Mucosa of descending colon (tissue), 3 donors: Measurements from ENCODE around the gene MT1HL1. TPM values are rescaled to one million over a fixed set of nuclear protein-coding genes. Genes with fewer than 3 reads are reported as not detected.

Experiments used
- ATAC-seq: fragments of 200-7000 bp; cut with Tn5 transposase; one replicate; pipeline ENCODE4 v1.9.1; 2020; ENCODE audit warnings: mild to moderate bottlenecking, moderate library complexity
- DNase-seq, 3 donors: peaks; one replicate each; pipeline ENCODE4 v3.0.0-alpha.2; 2020
- H3K36me3 ChIP-seq: fragments of 200-600 bp; one replicate; pipeline ENCODE4 v1.8.0; 2021; ENCODE audit warnings: low read depth, mild to moderate bottlenecking
- H3K4me1 ChIP-seq: fragments of 200-600 bp; one replicate; pipeline ENCODE4 v1.8.0; 2021; ENCODE audit warnings: low read depth, mild to moderate bottlenecking
- H3K4me3 ChIP-seq: fragments of 200-600 bp; one replicate; pipeline ENCODE4 v1.8.0; 2021; ENCODE audit warnings: mild to moderate bottlenecking
- H3K9me3 ChIP-seq: fragments of 200-600 bp; one replicate; pipeline ENCODE4 v1.8.0; 2021; ENCODE audit warnings: mild to moderate bottlenecking
- intact Hi-C, 2 donors: fragments of 100-400 bp; cut with DNase I in 1 of 2; cut with micrococcal nuclease in 1 of 2; formaldehyde crosslinking; loops; one replicate each; pipeline versions ENCODE4 v1.11.0 to v1.11.1; 2022; cut with DNase I, micrococcal nuclease
- long read RNA-seq, 2 donors: library from polyadenylated mRNA; unstranded; transcript quantifications; one replicate each; pipeline ENCODE4 v2.0.0, GENCODE V29; 2019 to 2021
- total RNA-seq, 3 donors: library from RNA; stranded (reverse); fragmentation: NEBNext Ultra II Directional in 2 of 3; extraction: Animal tissue kit (Norgen Biotek cat#: 25700) in 2 of 3; gene quantifications; one replicate each; pipeline versions ENCODE4 v1.2.1 to v1.2.4, GENCODE V29; 2021 to 2023
- TF ChIP-seq, protein P1 (sequence below): fragments of 200-600 bp; IDR thresholded peaks from one replicate; pipeline ENCODE4 v1.8.0; 2022; ENCODE audit warnings: antibody characterized with exemption, mild to moderate bottlenecking
- donor health status: DM: no; HTN: no; CAD: no; lungs with moderate emphysema.
- donor health status: DM: no; HTN: no; CAD: no.
- donor health status: DM: no; HTN: yes; CAD: no.

Gene MT1HL1
- not detected for total RNA-seq
- long read RNA-seq, donor 1 = 0 reads
- long read RNA-seq, donor 2 = 0 reads

DNA sequence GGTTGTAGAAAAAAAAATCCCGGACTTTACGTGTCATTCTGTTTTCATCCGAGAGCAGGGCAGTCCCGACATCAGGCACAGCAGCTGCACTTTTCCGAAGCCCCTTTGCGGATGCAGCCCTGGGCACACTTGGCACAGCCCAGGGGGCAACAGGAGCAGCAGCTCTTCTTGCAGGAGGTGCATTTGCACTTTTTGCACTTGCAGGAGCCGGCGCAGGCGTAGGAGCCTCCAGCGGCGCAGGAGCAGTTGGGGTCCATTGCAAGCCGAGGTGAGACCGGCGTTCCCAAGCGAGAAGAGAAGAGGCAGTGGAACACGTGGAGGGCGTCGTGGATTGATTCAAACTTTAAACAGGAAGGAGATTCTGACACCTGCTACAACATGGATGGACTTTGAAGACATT, at the start of gene MT1HL1:
MT1HL1 (minus strand) TSS at position 326 of the 400 bp plus-strand sequence; CDS start at position 257, 69 bp downstream.
- Histone ChIP-seq H3K36me3 (no peaks in the 10 kb centered on the region), H3K4me1 (no peaks in the 10 kb centered on the region), H3K9me3 (no peaks in the 10 kb centered on the region), H3K4me3 (no peak within 1 kb of the TSS)
- TF ChIP-seq, protein P1, sequence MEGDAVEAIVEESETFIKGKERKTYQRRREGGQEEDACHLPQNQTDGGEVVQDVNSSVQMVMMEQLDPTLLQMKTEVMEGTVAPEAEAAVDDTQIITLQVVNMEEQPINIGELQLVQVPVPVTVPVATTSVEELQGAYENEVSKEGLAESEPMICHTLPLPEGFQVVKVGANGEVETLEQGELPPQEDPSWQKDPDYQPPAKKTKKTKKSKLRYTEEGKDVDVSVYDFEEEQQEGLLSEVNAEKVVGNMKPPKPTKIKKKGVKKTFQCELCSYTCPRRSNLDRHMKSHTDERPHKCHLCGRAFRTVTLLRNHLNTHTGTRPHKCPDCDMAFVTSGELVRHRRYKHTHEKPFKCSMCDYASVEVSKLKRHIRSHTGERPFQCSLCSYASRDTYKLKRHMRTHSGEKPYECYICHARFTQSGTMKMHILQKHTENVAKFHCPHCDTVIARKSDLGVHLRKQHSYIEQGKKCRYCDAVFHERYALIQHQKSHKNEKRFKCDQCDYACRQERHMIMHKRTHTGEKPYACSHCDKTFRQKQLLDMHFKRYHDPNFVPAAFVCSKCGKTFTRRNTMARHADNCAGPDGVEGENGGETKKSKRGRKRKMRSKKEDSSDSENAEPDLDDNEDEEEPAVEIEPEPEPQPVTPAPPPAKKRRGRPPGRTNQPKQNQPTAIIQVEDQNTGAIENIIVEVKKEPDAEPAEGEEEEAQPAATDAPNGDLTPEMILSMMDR = no peak
- no peak for ATAC-seq
- DNase-seq = no peak
- intact Hi-C loops = no loop called here

DNA sequence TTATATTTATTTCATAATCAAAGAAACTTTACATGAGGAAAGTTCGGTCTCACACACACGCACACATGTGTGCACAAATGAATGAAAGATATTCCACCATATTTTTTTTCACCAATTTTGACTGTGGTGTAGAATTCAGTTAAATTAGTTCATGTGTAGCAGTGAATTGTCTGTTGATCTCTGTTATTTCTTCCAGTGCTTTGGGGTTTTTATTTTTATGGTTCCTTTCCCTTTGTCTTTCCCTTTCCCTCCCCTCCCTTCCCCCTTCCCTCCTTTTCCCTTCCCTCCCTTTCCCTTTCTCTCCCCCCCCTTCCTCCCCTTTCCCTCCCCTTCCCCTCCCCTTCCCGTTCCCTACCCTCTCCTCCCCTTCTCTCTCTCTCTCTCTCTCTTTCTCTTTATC, 46.7 kb upstream of the MT1HL1 start:
- intact Hi-C loops = no loop called here
- no peaks in the 10 kb centered on the region for H3K36me3 ChIP-seq
- TF ChIP-seq, protein P1 = no peak
- H3K4me1 ChIP-seq = no peaks in the 10 kb centered on the region
- ATAC-seq = no peak
- no peaks in the 10 kb centered on the region for H3K9me3 ChIP-seq
- H3K4me3 ChIP-seq = no peak overlapping the region
- DNase-seq = no peak

DNA sequence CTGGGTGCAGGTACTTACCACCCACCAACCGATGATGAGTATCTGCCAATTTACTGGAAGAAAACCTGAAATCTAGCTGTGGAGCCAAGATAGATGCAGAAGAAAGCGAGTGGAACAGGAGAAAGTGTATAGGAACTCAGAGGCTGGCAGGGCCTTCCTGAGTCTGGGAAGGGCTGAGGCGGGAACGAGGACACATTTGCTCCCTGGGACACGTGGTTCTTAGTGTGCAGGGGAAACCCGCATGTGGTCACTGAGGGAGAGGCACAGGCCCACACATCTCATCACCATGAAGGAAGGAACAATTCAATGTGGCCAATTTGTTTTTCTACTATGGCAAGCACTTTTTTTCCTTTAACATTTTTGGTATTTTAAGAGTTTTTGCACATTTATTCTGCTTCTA, 45.9 kb upstream of the MT1HL1 start:
- Histone ChIP-seq H3K4me1 (no peaks in the 10 kb centered on the region), H3K4me3 (no peak overlapping the region), H3K36me3 (no peaks in the 10 kb centered on the region), H3K9me3 (no peaks in the 10 kb centered on the region)
- intact Hi-C loops = no loop called here
- TF ChIP-seq, protein P1 = no peak
- ATAC-seq = no peak
- DNase-seq = no peak

DNA sequence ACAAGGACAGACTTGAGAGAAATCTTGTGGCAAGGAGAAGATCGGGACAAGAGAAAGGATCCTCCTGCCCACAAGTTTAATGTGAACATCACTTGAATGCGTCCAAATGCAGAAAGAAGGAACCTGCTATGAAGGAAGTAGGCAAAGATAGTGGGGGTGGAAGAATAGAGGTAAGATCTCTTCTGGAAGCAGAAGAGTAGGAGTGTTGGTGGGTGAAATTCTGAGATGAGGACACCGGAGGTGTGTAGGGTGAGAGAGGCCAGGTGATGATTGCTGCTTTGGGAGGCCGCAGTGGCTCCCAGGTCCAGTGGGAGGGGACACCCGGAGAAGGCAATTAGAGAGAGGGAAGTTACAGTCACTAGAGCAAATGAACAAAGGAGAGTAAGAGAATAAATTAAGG, 44.6 kb upstream of the MT1HL1 start:
- Histone ChIP-seq H3K4me1 (no peaks in the 10 kb centered on the region), H3K36me3 (no peaks in the 10 kb centered on the region), H3K9me3 (no peaks in the 10 kb centered on the region), H3K4me3 (no peak overlapping the region)
- no peak for DNase-seq
- TF ChIP-seq, protein P1 = no peak
- intact Hi-C loops = loop anchor here in 1 of 2 donors (10.0 kb wide), 1 partner anchor 336 kb away; no protein-coding TSS in a partner anchor
- ATAC-seq = no peak

DNA sequence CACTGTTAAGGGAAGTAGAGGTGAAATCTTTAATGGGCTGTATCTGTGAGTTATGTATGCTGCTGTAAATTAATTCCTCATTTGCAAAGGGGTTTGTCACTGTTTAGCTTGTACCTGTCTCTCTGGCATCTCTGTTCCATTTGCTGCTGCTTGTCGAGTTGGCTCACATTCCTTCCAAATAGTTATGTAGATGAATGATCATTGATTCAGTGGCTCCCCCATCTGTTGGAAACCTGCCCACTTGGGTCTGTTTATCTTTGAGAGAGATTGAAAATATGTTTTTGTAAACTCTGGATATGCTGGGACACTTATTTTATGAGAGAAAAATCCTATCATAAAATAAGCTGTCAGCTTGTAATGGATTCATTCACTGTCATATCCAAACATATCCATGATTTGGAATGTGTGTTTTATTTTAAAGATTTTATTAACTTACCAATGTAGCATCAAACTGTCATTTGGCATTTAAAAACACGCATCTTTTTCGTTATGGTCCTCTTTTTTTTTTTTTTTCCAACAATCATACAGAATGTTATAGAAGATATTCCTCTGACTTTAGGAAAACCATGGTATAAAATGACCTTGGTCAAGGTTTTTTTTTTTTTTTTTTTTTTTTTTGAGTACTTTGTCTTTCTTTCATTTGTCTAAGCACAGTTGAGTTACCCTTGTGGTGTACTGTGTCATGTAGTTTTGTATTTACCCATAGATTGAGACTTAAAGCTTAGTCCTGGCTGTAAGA, 41.2 kb upstream of the MT1HL1 start:
- Histone ChIP-seq H3K9me3 (no peaks in the 10 kb centered on the region), H3K4me3 (no peak overlapping the region), H3K36me3 (no peaks in the 10 kb centered on the region), H3K4me1 (no peaks in the 10 kb centered on the region)
- ATAC-seq (no peak), DNase-seq (no peak)
- intact Hi-C loops = loop anchor here in 1 of 2 donors (10.0 kb wide), 1 partner anchor 339 kb away; no protein-coding TSS in a partner anchor
- TF ChIP-seq, protein P1 = no peak
